ENCODE results near the gene LRRC32.
"Not testable (repeated sequence)": the region's sequence is repeated elsewhere in the genome, so short reads cannot be mapped to it uniquely, and the experiment has no call there.

The LRRC32 gene

GRCh38 chr11:76608879-76609460, 61.6 kb downstream of the LRRC32 start:
- DNase-seq: not testable (repeated sequence)

- not testable (repeated sequence) for DNase-seq
Measured at GRCh38 chr11:76608228-76608627, 62.3 kb downstream of the LRRC32 start.
